Measurements from ENCODE around the gene CSNK2A2. TPM values are rescaled to one million over a fixed set of nuclear protein-coding genes. Genes with fewer than 3 reads are reported as not detected.

Gene CSNK2A2
- total and polyA plus RNA-seq, 10 of the 15 experiments (the other 5 are each of a cell fraction or from before 2014, with no cell fraction given), result 17.4 to 79.1 (median 29.4) TPM

GRCh38 chr16:58205276-58206036 is 7.5 kb upstream of the CSNK2A2 start:
- intact Hi-C loops (cut with micrococcal nuclease; ENCODE audit: unreplicated experiment), result no loop called here
- ATAC-seq, result no peak
- Histone ChIP-seq H3K4me3 (no peak overlapping the region), H2AFZ (ENCODE audit: control insufficient read depth, low read depth, low read length) (no peak overlapping the region), H3K9me3 (replicated peaks; ENCODE audit: control insufficient read depth, insufficient read depth, low read length) (no peaks in the 10 kb centered on the region), H3K27me3 (replicated peaks in 1 of 2; ENCODE audit: control insufficient read depth in 2 of 2, insufficient read depth in 2 of 2, low read length in 1 of 2) (no peaks in the 10 kb centered on the region), H3K79me2 (ENCODE audit: control insufficient read depth, insufficient read depth, low read length) (no peaks in the 10 kb centered on the region), H3K4me2 (ENCODE audit: control insufficient read depth, insufficient read depth) (no peak overlapping the region), H3K36me3 (ENCODE audit: control insufficient read depth in 2 of 2, insufficient read depth in 2 of 2, low read length in 1 of 2) (no peaks in the 10 kb centered on the region), H3K4me1 (ENCODE audit: control insufficient read depth, insufficient read depth, low read length) (no peaks in the 10 kb centered on the region), H3K27ac (ENCODE audit: control insufficient read depth, insufficient read depth) (no peak overlapping the region), H4K20me1 (ENCODE audit: control insufficient read depth, insufficient read depth) (no peaks in the 10 kb centered on the region), H3K9ac (ENCODE audit: control insufficient read depth, insufficient read depth, low read length) (no peak overlapping the region)
- CTCF ChIA-PET, result no interaction called here
- in situ Hi-C loops (cut with MboI), result no loop called here
- POLR2A ChIA-PET, result interaction anchor here (0.5 kb wide), 1 partner anchor 130 kb away, joined by 3 read pairs; no protein-coding TSS in a partner anchor
- RAD21 ChIA-PET (ENCODE audit: unreplicated experiment), result no interaction called here
- no peak for DNase-seq (ENCODE audit: low read depth, low spot score)
- no peak for FAIRE-seq
- TF ChIP-seq TCF12 (IDR thresholded peaks at IDR 0.05; ENCODE audit: low read depth, low read length) (no peak), ESRRA (IDR thresholded peaks at IDR 0.05; ENCODE audit: low read length) (no peak), SMAD1 (IDR thresholded peaks at IDR 0.05; ENCODE audit: low read depth, partially characterized antibody) (no peak), E2F8 (IDR thresholded peaks at IDR 0.05; ENCODE audit: low read depth, partially characterized antibody) (no peak), NFXL1 (IDR thresholded peaks at IDR 0.05; ENCODE audit: borderline replicate concordance) (no peak), HDAC6 (IDR thresholded peaks at IDR 0.05; ENCODE audit: unreplicated experiment) (no peak), CHD4 (IDR thresholded peaks at IDR 0.05) (no peak), RFX5 (IDR thresholded peaks at IDR 0.05; ENCODE audit: low read depth, low read length) (no peak), CREM (IDR thresholded peaks at IDR 0.05; ENCODE audit: low read depth) (no peak), CBX5 (IDR thresholded peaks at IDR 0.05; ENCODE audit: low read depth) (no peak), JUNB (IDR thresholded peaks at IDR 0.05) (no peak), FOXK2 (IDR thresholded peaks at IDR 0.05) (no peak), ZBTB4 (CRISPR knock-in tag; IDR thresholded peaks at IDR 0.05) (no peak), POLR2A (IDR thresholded peaks at IDR 0.05; ENCODE audit: low read depth, low read length) (no peak), NRF1 (conservative IDR thresholded peaks at IDR 0.05; ENCODE audit: low read depth, low read length) (no peak), SMC3 (IDR thresholded peaks at IDR 0.05; ENCODE audit: borderline replicate concordance, low read length) (no peak)
- WGBS (ENCODE audit: insufficient coverage, insufficient replicate concordance, low lambda C conversion rate, missing lambda C conversion rate), result 56% methylated on average over 10 of the region's 10 CpGs
- SMC1A ChIA-PET (ENCODE audit: uncharacterized antibody, unreplicated experiment), result interaction anchor here (1.3 kb wide), 1 partner anchor 37 kb away, joined by 5 read pairs; no protein-coding TSS in a partner anchor
- no TSS peak for BruUV-seq (replicated peaks)

Data from GM12878 (cell line).